T-helper 22 cell (primary cell): ENCODE data around the gene FAM120B.

Experiments used
- DNase-seq: peaks from one replicate; pipeline ENCODE4 v3.0.0-alpha.2; 2020; ENCODE audit warnings: low read depth

FAM120B gene

GRCh38 chr6:170286934-170287265 is 19.7 kb upstream of the FAM120B start:
- DNase-seq = no peak

- no peak for DNase-seq
Measured at GRCh38 chr6:170287371-170287876, 19.1 kb upstream of the FAM120B start.

GRCh38 chr6:170288091-170288631 is 18.4 kb upstream of the FAM120B start:
- DNase-seq = no peak

- DNase-seq = no peak
Measured at GRCh38 chr6:170288852-170289179, 17.7 kb upstream of the FAM120B start.

GRCh38 chr6:170289180-170289931 is 17.2 kb upstream of the FAM120B start:
- no peak for DNase-seq

GRCh38 chr6:170289951-170290295 is 16.6 kb upstream of the FAM120B start:
- no peak for DNase-seq

GRCh38 chr6:170290296-170291128 is 16.0 kb upstream of the FAM120B start, which contains the start of gene DLL1:
TSS of gene DLL1 (minus strand) at chr6:170291078. CDS start at chr6:170290139, 939 bp downstream.
- no peak for DNase-seq

GRCh38 chr6:170291271-170292110 is 15.1 kb upstream of the FAM120B start:
- peak; percentile 21 for DNase-seq

- DNase-seq = no peak
Measured at GRCh38 chr6:170292111-170292406, 14.5 kb upstream of the FAM120B start.

- DNase-seq = no peak
Measured at GRCh38 chr6:170292407-170293158, 14.0 kb upstream of the FAM120B start.

- no peak for DNase-seq
Measured at GRCh38 chr6:170293341-170294231, 13.0 kb upstream of the FAM120B start.

GRCh38 chr6:170294298-170294730 is 12.2 kb upstream of the FAM120B start:
- no peak for DNase-seq

- DNase-seq = no peak
Measured at GRCh38 chr6:170294813-170295509, 11.6 kb upstream of the FAM120B start.

- no peak for DNase-seq
Measured at GRCh38 chr6:170295510-170296422, 10.8 kb upstream of the FAM120B start.

GRCh38 chr6:170296423-170296745 is 10.2 kb upstream of the FAM120B start:
- DNase-seq = no peak

- no peak for DNase-seq
Measured at GRCh38 chr6:170296746-170297575, 9.6 kb upstream of the FAM120B start.

- no peak for DNase-seq
Measured at GRCh38 chr6:170297576-170298330, 8.8 kb upstream of the FAM120B start.
